ENCODE data around the gene CFAP20DC.

DNA sequence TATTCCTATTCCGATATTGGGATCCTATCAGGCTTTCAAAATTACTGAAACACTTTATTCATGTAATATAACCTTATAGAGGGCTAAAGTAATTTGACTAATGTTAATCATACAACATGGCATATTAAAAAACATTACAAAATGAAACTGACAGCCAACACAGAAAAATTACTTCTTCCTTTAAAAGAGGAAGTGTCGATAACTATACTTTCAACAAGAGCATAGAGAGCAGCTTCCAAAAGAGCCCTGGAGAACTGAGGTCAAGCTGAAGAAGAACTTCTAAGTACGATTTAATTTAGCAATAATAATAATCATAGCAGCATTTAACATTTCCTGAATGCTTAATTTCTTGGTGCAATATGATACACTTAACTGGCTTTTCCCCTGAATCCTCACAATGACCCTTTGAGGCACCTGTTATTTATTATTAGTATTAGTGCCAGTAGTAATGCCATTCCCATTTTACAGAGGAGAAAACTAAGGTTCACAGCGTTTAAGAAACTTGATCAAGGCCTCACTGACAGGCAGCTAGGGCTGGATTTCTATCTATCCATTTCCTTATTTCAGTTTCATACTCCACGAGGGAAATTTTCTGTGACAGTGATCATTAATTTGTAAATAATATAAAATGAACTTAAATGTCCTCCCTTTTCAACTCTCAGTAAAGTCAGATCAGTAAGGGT lies 181.6 kb downstream of the CFAP20DC start:
- no peak for TF ChIP-seq POLR2A (IDR thresholded peaks at IDR 0.05; ENCODE audit: low read length)
- TF ChIP-seq USF2 (IDR thresholded peaks at IDR 0.05), result no peak
- TF ChIP-seq CTCF (IDR thresholded peaks at IDR 0.05), result no peak
- no peak for TF ChIP-seq RNF2 (IDR thresholded peaks at IDR 0.05; ENCODE audit: borderline replicate concordance, low read depth)

Measured in A549 (cell line).